Sigmoid colon (tissue), 7 donors: Measurements from ENCODE around the gene LVRN. TPM values are rescaled to one million over a fixed set of nuclear protein-coding genes. Genes with fewer than 3 reads are reported as not detected.

ENCODE experiments used
- DNase-seq: peaks from one replicate; pipeline ENCODE4 v3.0.0-alpha.2; 2019
- H3K27ac ChIP-seq, 4 donors: fragments of 200-600 bp; sonication (generic); one replicate each; pipeline ENCODE4 v1.5.1; 2016 to 2019; ENCODE audit warnings: mild to moderate bottlenecking in 1 of 4
- H3K27me3 ChIP-seq, 3 donors: fragments of 200-600 bp; sonication (generic); one replicate each; pipeline ENCODE4 v1.5.1; 2019; ENCODE audit warnings: mild to moderate bottlenecking in 1 of 3
- H3K36me3 ChIP-seq, 4 donors: fragments of 200-600 bp; sonication (generic); one replicate each; pipeline ENCODE4 v1.5.1; 2016 to 2019
- H3K4me1 ChIP-seq, 4 donors: fragments of 200-600 bp; sonication (generic); one replicate each; pipeline ENCODE4 v1.5.1; 2017 to 2019
- H3K4me3 ChIP-seq, 4 donors: fragments of 200-600 bp; sonication (generic); one replicate each; pipeline ENCODE4 v1.5.1; 2017 to 2019; ENCODE audit warnings: mild to moderate bottlenecking in 2 of 4, moderate library complexity in 1 of 4
- H3K9me3 ChIP-seq, 4 donors: fragments of 200-600 bp in 3 of 4; sonication (generic) in 3 of 4; one replicate each; pipeline versions ENCODE4 v1.5.1 to v1.6.1; 2013 to 2019
- EP300 ChIP-seq, 4 donors: sonication (generic); formaldehyde crosslinking; IDR thresholded peaks; one replicate each; pipeline ENCODE4 v1.6.1; 2017; ENCODE audit warnings: antibody characterized with exemption in 4 of 4
- POLR2A ChIP-seq, 2 donors: fragments of 450-650 bp; IDR thresholded peaks; one replicate each; pipeline ENCODE4 v1.6.1; 2016; ENCODE audit warnings: antibody characterized with exemption in 2 of 2, mild to moderate bottlenecking in 2 of 2, moderate library complexity in 2 of 2
- POLR2AphosphoS5 ChIP-seq, 4 donors: sonication (generic); formaldehyde crosslinking; IDR thresholded peaks; one replicate each; pipeline ENCODE4 v1.6.1; 2017; ENCODE audit warnings: antibody characterized with exemption in 4 of 4
- WGBS, 2 donors: extraction: QIAGEN DNeasy Blood & Tissue Kit; methylation state at CpG; one replicate each; pipeline ENCODE4 v1.1.7; 2013; 5-methylcytosine and 5-hydroxymethylcytosine counted together
- intact Hi-C: fragments of 100-400 bp; cut with DNase I; formaldehyde crosslinking; loops from one replicate; pipeline ENCODE4 v1.15.1; 2023
- polyA plus RNA-seq, 3 donors: library from polyadenylated mRNA; stranded (reverse); fragments of 200-250 nt; gene quantifications; one replicate each; pipeline ENCODE4 v1.2.3, GENCODE V29; 2013
- total RNA-seq, 4 donors: library from RNA; depleted of rRNA; stranded (reverse); fragments of >200 nt; gene quantifications; one replicate each; pipeline ENCODE4 v1.1.0, GENCODE V29; 2016
- TF ChIP-seq, protein P1 (sequence below), 4 experiments: fragments of 450-650 bp in 3 of 4; fragments of 200-600 bp in 1 of 4; IDR thresholded peaks; one replicate each; pipeline ENCODE4 v1.5.1; 2016 to 2019; ENCODE audit warnings: antibody characterized with exemption in 4 of 4, mild to moderate bottlenecking in 3 of 4, moderate library complexity in 2 of 4
- donor health status: healthy with polysubstance abuse.
- donor health status: Bipolar disorder and iron deficiency.
- donor health status: healthy.

LVRN gene
- total and polyA plus RNA-seq, 7 donors: 0.23 to 8.4 (median 3.9) TPM

DNA sequence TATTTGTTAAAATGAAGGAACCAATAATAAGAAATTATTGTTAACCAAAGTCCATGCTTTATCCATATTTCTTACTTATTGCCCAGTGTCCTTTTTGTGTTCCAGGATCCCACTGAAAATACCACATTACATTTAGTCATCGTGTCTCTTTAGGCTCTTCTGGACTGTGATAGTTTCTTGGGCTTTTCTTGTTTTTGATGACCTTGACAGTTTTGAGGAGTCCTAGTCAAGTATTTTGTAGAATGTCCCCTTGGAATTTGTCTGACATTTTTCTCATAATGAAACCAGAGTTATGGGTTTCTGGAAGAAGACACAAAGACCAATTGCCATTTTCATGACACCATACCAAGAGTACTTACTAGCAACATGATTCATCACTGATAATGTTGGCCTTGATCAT lies 108.9 kb downstream of the LVRN start:
- H3K4me3 ChIP-seq: no peak overlapping the region
- intact Hi-C loops: no loop called here
- DNase-seq: no peak
- H3K4me1 ChIP-seq: no peaks in the 10 kb centered on the region
- no peaks in the 10 kb centered on the region for H3K27me3 ChIP-seq
- no peaks in the 10 kb centered on the region for H3K9me3 ChIP-seq
- TF ChIP-seq, protein P1, sequence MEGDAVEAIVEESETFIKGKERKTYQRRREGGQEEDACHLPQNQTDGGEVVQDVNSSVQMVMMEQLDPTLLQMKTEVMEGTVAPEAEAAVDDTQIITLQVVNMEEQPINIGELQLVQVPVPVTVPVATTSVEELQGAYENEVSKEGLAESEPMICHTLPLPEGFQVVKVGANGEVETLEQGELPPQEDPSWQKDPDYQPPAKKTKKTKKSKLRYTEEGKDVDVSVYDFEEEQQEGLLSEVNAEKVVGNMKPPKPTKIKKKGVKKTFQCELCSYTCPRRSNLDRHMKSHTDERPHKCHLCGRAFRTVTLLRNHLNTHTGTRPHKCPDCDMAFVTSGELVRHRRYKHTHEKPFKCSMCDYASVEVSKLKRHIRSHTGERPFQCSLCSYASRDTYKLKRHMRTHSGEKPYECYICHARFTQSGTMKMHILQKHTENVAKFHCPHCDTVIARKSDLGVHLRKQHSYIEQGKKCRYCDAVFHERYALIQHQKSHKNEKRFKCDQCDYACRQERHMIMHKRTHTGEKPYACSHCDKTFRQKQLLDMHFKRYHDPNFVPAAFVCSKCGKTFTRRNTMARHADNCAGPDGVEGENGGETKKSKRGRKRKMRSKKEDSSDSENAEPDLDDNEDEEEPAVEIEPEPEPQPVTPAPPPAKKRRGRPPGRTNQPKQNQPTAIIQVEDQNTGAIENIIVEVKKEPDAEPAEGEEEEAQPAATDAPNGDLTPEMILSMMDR (IDR thresholded peaks at IDR 0.05): no peak
- TF ChIP-seq EP300 (IDR thresholded peaks at IDR 0.05) (no peak), POLR2A (IDR thresholded peaks at IDR 0.05) (no peak), POLR2AphosphoS5 (IDR thresholded peaks at IDR 0.05) (no peak)
- 97 to 100% methylated on average over 1 of the region's 1 CpG for WGBS, 2 donors
- no peak overlapping the region for H3K27ac ChIP-seq
- no peaks in the 10 kb centered on the region for H3K36me3 ChIP-seq

DNA sequence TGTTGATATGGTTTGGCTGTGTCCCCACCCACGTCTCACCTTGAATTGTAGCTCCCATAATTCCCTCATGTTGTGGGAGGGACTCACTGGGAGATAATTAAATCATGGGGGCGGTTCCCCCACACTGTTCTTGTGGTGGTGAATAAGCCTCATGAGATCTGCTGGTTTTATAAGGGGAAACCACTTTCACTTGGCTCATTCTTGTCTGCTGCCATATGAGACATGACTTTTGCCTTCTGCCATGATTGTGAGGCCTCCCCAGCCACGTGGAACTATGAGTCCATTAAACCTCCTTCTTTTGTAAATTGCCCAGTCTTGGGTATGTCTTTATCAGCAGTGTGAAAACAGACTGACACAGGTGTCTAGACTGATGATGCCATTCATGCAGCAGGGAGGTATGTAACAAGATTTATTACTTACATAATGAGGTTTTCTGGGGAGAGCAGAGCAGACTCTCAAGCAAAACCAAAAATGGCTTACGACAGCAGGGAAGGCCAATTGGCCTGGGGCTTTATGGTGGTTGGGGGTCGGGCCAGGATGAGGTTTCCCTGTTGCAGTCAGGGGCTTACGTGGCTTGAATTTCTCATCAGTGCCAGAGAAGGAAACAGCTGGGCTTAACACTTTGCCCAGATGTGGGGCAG lies 113.0 kb downstream of the LVRN start:
- H3K4me1 ChIP-seq: no peaks in the 10 kb centered on the region
- H3K36me3 ChIP-seq: no peaks in the 10 kb centered on the region
- 45 to 50% methylated on average over 6 of the region's 6 CpGs for WGBS, 2 donors
- H3K4me3 ChIP-seq: no peak overlapping the region
- no peak overlapping the region for H3K27ac ChIP-seq
- H3K27me3 ChIP-seq: no peaks in the 10 kb centered on the region
- TF ChIP-seq, protein P1 (IDR thresholded peaks at IDR 0.05): no peak
- TF ChIP-seq EP300 (IDR thresholded peaks at IDR 0.05) (no peak), POLR2A (IDR thresholded peaks at IDR 0.05) (no peak)
- H3K9me3 ChIP-seq: no peaks in the 10 kb centered on the region
- DNase-seq: no peak
- intact Hi-C loops: no loop called here

DNA sequence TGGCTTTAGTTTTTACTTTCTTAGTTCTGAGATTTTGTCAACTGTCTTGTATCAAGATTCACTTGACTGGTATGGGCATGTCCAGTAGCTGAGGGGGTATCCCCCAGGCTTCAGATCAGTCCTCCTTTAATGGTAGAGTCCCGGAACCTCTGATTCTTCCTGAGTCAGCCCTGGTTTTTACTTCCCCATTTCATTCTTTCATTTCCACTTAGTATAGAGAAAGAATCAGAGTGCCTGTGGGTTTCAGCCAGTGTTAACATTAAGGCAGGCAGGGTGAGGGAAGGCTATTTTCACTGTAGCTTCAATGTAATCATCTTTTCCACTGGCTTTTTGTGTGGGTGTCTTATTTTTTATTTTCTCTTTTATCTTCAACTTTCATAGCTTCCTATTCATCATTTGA lies 114.2 kb downstream of the LVRN start:
- no peaks in the 10 kb centered on the region for H3K36me3 ChIP-seq
- WGBS, 2 donors: 44 to 88% methylated on average over 1 of the region's 1 CpG
- no peaks in the 10 kb centered on the region for H3K4me1 ChIP-seq
- no peak overlapping the region for H3K4me3 ChIP-seq
- intact Hi-C loops: no loop called here
- no peak for DNase-seq
- TF ChIP-seq EP300 (IDR thresholded peaks at IDR 0.05): no peak
- no peak for TF ChIP-seq POLR2A (IDR thresholded peaks at IDR 0.05)
- TF ChIP-seq, protein P1 (IDR thresholded peaks at IDR 0.05): no peak
- TF ChIP-seq POLR2AphosphoS5 (IDR thresholded peaks at IDR 0.05): no peak
- H3K27me3 ChIP-seq: no peaks in the 10 kb centered on the region
- H3K9me3 ChIP-seq: no peaks in the 10 kb centered on the region
- H3K27ac ChIP-seq: no peak overlapping the region

Other genes with a start within 250 kb of the LVRN start
- 10 to 100 TPM; 16.8 to 21.4 (median 20.0) TPM for gene CDO1, start 145.8 kb upstream of the LVRN start, total RNA-seq
- gene CDO1, start 145.8 kb upstream of the LVRN start, polyA plus RNA-seq: 1 to 10 TPM in 2 of 3 donors, not detected in 1; 5.4 to 6.3 TPM
- gene ATG12, start 120.9 kb upstream of the LVRN start, total RNA-seq: 10 to 100 TPM; 35.3 to 82.5 (median 56.0) TPM
- gene ATG12, start 120.9 kb upstream of the LVRN start, polyA plus RNA-seq: 10 to 100 TPM; 29.5 to 46.0 (median 34.2) TPM
- 100 to 1,000 TPM in 3 of 4 donors, 10 to 100 TPM in 1; 87.8 to 229 (median 119) TPM for gene AP3S1, start 120.5 kb upstream of the LVRN start, total RNA-seq
- 100 to 1,000 TPM in 2 of 3 donors, 10 to 100 TPM in 1; 59.7 to 203 (median 190) TPM for gene AP3S1, start 120.5 kb upstream of the LVRN start, polyA plus RNA-seq
- gene ARL14EPL, start 70.0 kb downstream of the LVRN start, total RNA-seq: not detected
- under 1 TPM in 1 of 3 donors, not detected in 2; 0.04 TPM for gene ARL14EPL, start 70.0 kb downstream of the LVRN start, polyA plus RNA-seq
- 10 to 100 TPM; 27.3 to 47.7 (median 41.3) TPM for gene COMMD10, start 122.5 kb downstream of the LVRN start, total RNA-seq
- gene COMMD10, start 122.5 kb downstream of the LVRN start, polyA plus RNA-seq: 10 to 100 TPM; 17.8 to 28.7 (median 21.6) TPM